Activated CD8-positive, alpha-beta memory T cell treated with anti-CD3 and anti-CD28 coated beads for 48 hours (primary cell): ENCODE results near the gene SBK1.

ENCODE experiments used
- DNase-seq, 3 experiments: peaks; one replicate each; pipeline ENCODE4 v3.0.0-alpha.2; 2020; ENCODE audit warnings: low read depth in 2 of 3, low spot score in 2 of 3

SBK1 gene

DNA sequence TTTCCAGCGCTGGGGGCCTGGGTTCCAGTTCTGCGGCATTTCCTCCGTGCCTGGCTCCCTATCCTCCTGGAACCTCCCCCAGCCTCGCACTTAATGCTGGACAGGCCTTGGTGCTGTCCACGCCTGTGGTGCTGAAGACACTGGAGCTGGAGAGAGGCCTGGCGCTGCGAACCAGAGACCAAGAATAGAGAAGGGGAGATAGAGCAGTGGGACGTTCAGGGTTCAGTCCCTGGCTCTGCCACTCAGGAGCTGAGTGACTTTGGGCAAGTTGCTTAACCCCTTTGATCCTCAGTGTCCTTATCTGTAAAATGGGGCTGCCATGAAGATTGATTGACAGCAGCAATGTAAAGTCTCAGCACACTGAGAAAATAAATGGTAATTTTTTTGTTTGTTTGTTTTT lies 11.9 kb downstream of the SBK1 start:
- DNase-seq: no peak

DNA sequence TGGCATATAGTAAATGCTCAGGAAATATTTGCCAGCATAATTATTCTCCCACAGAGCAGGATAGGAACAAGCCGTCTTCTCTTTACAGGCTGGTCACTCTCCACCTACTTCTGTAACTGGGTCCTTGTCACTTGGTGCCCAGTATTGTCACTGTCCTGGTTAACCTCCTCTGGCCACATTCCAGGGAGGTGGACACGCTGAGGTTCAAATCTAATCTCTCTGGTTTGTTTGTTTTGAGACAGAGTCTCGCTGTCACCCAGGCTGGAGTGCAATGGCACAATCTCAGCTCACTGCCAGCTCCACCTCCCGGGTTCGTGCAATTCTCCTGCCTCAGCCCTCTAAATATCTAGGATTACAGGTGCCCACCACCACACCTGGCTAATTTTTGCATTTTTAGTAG lies 15.6 kb downstream of the SBK1 start:
- DNase-seq: no peak

DNA sequence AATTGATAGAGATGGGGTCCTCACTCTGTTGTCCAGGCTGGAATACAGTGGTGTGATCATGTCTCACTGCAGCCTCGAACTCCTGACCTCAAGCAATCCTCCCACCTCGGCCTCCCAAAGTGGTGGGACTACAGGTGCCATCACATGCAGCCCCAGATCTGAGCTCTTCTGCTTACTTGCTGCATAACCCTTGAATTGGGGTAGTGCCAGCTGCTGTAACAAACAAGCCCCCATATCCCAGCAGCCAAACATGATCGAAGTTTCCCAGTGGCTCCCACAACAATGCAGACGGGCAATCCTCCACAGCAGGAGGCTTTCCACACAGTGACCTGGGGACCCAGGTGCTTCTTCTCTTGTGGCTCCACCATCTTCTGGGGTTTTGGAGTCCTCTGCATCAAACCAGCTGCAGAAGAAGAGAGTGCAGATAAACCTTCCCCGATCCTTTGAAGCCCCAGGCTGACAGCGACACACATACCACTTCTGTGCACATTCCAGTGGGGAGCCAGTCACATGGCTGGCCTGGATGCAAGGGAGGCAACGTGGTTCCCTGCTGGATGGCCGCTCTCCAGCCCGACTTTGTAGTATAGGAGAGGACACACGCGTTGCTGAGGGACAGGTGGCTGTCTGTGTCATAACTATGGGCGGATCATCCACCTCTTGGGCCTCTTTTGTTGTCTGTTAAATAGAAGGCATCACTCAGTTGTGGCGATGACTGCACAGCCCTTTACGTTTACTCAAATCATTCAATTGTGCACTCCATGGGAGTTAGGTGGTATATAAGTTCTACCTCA lies 16.7 kb downstream of the SBK1 start:
- no peak for DNase-seq

DNA sequence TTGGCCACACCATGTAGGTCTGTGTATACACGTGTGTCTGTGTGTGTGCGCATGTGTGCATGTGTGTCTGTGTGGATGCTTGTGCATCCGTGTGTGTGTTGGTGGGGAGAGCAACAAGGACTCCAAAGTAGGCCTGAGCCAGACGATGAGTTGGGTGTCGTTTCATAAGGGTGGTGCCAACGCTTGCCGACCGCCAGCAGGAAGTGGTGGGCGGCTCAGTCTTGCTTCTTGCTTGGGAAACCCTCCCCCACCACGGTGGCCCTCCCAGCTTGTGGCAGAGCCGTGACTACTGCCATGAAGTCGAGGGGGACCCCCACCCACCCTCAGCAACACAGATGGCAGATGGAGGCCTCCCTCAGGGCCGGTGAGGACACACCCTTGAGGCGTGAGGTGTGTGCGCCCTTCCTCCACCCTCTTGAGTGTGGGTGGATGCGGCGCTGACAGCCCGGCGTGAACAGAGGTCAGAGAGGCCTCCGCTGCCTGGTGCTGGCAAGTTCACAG lies 17.5 kb downstream of the SBK1 start:
- DNase-seq: peak; percentile 65 to 78 (median 69)

DNA sequence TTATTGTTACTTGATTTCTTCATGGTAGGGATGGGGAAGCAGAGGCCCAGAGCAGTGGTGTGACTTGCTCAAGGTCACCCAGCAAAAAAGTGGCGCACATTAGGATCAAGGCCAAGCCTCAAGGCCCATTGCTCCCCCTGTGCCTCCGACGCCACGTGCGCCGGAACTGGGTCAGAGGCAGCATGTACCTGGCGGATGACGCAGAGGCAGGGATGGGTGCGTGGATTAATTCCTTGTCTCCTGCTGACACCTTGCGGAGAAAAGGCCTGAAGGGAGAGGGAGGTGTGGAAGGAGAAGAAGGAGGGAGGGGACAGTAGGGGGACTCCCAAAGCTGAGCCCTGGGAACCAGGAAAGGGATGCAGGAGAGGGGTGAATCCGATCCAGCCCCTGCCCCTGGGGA lies 18.5 kb downstream of the SBK1 start:
- no peak for DNase-seq

DNA sequence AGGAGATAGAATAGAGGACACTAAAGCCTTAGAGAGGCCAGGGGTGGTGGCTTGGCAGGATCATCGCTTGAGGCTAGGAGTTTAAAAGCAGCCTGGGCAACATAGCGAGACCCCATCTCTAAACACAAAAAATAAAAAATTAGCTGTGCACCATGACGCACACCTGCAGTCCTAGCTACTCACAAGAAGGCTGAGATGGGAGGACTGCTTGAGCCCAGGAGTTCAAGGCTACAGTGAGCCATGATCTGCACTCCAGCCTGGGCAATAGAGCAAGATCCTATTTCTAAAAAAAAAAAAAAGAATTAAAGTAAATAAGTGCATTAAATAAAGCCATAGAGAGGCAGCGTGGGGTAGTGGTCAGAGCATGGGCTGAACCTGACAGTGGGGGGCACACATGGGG lies 19.1 kb downstream of the SBK1 start:
- DNase-seq: no peak

DNA sequence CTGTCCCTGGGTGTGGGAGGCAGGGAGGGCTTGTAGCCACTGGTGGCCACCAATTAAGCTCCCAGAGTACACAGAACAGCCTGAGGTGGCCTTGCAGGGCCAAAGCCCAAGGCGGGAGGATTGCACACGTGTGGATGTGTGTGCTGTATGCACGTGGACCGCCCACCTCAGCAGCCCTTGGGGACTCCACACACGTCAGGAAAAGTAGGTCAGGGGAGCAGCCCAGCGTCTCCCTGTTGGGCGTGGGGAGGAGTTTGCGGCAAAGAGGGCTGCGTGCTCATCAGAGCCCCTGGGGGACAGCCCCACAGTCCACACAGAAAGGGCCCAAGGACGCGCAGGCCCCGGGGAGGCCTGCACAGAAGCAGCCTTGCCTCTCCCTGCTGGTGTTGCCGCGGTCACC lies 19.6 kb downstream of the SBK1 start:
- no peak for DNase-seq

DNA sequence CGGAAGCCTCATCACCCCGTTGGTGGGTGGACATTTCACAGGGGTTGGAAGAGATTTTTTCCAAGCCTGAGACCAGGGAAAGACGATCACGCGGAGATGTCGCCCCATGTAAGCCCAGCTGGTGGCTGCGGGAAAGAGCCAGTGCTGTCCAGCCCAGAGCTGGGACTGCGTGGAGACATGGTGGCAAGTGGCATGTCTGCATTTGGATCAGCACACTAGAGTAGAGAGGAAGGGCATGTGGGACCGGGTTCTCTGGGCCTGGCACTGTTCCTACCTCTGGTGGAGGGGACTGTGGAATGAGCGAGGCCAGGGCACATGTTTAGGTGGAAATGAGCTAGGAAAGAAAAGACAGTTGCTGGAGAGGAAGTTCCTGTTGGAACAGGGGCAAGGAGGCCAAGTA lies 20.0 kb downstream of the SBK1 start:
- no peak for DNase-seq

DNA sequence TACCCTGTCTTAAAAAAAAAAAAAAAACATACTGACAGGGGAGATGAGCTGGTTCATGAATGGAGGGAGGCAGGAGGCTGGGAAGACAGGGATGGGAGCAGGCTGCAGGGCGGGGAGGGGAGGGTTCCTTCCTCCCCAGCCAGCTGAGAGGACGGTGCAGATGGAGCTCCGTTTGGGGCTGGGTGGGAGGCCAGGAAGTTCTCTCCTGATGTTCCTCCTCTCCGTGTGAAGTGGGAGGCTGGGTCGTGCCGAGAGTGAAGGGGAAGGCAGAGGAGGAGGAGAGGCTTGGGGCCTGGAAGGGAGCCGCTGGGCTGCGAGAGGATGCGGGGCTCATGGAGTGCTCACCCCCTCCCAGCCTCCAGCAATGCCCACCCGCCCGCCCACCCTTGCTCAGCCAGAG lies 21.3 kb downstream of the SBK1 start:
- no peak for DNase-seq

DNA sequence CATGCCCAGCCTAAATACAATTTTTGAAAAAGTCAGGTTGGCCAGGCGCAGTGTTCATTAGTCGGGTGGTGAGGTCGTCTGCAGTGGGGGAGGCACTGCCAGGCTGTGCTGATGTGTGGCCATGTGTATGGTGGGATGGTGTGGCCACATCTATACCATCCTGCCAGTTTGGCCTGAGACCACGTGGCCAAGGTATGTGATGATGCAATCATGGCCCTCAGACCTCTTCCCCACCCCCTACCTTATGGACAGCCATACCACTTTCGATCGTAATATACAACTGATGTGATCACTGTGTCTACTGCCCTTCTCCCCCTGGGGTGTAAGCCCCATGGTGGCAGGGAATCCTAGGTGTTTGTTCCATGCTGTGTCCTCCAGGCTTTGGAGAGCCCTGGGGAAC lies 23.7 kb downstream of the SBK1 start:
- DNase-seq: no peak

DNA sequence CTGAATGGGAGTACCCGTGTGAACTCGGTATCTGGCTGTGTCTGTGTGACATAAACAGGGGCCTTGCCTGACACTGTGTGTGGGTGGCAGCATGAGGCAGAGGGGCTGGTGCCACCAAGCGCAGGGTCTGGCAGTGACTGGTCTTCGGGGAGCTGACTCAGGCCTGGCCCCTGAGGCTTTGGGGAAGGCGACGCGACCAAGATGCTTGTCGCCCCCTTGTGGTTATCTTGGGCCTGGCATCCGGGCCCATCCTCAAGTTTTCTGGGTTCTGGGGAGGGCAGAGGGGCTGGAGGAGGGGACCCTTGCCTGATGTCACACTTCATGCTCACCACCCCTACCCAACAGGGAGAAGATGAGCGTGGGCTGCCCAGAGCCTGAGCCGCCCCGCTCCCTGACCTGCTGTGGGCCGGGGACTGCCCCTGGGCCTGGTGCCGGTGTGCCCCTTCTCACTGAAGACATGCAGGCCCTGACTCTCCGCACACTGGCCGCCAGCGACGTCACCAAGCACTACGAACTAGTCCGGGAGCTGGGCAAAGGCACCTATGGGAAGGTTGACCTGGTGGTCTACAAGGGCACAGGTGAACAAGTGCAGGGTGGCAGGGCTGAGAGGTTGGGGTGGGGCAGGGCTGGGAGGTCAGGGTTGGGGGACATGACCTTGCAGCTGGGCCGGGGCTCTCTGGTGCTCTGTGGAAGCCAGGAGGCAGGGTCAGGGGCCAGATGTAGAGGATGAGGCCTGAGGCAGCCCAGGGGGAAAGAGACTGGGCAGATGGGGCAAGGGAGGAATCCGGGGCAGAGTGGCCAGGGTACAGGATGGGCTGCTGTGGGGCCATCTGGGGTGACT lies 24.9 kb downstream of the SBK1 start:
- peak; percentile 49 to 78 (median 72) for DNase-seq

DNA sequence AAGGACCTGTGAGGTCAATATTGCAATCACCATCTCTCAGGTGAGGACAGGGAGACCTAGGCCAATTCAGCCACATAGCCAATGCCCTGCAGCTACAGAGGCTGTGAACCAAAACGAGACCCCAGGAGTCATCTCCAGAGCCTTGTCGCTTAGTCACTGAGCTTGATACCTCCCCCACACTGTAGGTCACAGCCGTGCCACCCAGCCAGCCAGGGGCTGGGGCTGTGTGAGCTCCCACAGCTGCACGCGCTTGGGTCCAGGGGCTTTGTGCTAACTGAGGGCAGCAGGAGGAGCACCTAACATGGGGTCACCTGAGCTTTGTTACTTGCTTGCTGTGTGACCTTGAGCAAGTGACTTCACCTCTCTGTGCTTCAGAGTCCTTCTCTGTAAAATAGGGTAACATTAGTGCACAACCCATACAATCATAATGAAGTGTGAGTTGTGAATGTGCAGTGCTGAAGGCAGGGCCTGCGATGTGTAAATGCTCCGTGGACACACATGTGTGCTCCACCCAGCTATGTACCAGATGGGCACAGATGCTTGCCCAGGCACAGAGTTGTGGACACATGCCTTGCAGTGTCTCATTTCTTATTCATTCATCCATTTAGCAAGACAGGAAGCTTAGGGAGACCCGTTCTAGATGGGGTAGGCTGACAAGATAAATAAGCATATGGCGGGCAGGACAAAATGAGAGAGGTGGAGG lies 25.9 kb downstream of the SBK1 start:
- no peak for DNase-seq

DNA sequence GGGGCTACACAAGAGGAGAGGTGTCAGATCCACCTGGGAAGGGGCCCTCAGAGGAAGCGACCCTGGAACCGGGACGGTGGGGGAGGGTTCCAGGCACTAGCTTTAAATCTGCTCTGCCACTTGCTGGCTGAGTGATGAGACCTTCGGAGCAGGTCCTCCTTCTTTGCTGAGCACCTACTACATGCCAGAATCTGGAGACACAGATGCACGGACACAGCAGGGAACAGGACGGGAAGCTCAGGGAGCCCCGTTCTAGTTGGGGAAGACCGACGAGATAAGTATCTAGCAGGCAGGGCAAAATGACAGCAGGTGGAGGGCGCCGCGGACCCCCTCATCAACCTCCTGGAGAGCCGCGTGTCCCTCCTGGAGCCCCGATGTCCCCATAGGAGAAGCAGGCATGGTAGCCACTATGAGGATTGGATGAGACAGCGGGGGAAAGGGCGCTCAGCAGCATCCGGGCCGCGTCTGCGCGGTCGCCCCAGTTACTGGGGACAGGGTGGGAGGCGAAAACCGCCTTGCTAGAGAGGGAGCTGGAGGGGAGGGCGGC lies 27.2 kb downstream of the SBK1 start:
- DNase-seq: no peak

DNA sequence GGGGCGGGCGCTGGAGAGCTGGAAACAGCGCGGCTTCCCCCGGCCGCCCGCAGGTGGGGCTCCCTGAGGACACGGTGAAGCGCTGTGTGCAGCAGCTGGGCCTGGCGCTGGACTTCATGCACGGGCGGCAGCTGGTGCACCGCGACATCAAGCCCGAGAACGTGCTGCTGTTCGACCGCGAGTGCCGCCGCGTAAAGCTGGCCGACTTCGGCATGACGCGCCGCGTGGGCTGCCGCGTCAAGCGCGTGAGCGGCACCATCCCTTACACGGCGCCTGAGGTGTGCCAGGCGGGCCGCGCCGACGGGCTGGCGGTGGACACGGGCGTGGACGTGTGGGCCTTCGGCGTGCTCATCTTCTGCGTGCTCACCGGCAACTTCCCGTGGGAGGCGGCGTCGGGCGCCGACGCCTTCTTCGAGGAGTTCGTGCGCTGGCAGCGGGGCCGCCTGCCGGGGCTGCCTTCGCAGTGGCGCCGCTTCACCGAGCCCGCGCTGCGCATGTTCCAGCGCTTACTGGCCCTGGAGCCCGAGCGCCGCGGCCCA lies 27.8 kb downstream of the SBK1 start:
- no peak for DNase-seq

DNA sequence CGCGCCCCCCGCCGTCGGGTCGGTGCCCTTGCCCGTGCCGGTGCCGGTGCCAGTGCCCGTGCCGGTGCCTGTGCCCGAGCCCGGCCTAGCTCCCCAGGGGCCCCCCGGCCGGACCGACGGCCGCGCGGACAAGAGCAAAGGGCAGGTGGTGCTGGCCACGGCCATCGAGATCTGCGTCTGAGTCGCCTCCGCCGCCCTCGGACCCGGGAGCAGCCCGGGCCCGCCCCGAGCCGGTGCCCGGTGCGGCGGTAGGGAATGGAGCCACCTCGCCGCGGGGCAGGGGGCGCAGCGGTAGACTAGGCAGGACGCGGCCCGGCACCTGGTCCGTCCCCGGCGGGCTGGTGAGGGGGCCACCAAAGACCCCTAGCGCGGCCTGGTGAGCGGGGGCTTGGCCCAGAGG lies 28.4 kb downstream of the SBK1 start:
- DNase-seq: no peak

DNA sequence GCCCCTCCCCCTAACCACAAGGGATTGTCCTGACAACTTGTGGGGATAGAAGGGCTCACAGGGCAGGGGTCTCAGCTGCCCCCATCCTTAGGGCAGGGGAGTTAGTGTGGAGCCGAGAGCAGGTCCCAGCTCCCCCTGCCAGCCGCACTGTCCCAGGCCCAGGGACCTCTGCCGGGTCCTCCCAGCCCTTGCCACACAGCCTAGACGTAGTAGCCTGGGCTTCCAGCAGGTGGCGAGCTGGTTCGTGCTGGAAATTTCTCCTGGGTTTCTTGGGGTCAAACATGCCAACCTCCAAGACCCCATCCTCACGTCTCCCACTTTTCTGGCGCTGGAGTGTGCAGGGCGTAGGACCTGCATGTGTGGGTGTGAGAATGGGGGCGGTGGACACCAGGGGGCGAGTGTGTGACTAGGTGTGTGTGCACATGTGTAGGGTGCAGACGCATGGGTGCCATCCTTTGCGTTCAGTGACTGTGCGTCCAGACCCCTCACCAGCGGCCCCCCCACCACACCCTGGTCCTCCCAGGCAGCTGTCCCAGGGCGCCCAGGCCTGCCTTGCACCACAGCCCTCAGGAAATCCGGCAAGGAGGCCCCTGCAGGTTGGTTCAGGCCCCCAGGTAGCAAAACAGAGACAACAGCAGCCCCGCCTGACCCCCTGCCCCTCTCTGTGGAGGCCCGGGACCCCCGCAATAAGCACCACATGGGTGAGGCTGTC lies 29.5 kb downstream of the SBK1 start:
- no peak for DNase-seq

DNA sequence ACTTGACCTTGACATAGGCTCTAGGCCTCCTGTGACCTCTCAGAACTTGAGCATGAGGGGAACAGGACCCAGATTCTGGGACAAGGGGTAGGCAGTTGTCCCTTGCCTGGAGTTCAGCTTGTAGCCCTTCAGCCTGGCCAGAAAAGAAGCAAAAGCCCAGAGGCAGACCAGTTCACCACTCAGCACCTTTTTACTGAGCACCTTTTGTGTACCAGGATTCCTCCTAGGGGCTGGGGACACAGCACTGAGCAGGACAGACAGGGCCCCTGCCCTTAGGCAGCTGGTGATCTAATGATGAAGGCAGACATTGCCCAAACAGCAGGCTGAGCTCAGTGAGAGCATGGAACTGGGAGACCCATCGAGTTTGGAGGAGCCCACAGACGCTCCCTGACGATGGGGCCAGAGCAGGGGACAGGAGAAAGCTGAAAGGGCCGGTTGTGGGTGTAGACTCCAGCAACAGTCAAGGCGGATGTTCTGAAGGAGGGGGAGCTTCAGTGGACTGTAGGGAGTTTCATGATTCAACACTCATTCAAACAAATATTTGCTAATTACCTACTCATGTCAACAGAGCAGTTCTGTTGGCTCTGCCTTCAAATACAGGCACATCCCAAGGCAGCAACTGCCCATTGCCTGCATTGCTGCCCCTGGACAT lies 32.0 kb downstream of the SBK1 start:
- DNase-seq: no peak

DNA sequence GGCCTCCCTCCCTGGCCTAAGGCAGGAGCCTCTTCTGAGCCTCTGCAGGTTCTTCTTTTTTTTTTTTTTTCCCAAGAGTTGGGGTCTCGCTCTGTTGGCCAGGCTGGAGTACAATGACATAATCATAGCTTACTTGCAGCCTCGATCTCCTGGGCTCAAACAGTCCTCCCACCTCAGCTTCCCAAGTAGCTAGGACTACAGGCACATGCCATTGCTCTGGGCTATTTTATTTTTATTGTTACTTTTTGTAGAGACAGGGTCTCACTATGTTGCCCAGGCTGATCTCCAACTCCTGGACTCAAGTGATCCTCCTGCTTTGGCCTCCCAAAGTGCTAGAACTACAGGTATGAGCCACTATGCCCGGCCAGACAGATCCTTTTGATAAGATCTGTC lies 32.6 kb downstream of the SBK1 start:
- DNase-seq: no peak

DNA sequence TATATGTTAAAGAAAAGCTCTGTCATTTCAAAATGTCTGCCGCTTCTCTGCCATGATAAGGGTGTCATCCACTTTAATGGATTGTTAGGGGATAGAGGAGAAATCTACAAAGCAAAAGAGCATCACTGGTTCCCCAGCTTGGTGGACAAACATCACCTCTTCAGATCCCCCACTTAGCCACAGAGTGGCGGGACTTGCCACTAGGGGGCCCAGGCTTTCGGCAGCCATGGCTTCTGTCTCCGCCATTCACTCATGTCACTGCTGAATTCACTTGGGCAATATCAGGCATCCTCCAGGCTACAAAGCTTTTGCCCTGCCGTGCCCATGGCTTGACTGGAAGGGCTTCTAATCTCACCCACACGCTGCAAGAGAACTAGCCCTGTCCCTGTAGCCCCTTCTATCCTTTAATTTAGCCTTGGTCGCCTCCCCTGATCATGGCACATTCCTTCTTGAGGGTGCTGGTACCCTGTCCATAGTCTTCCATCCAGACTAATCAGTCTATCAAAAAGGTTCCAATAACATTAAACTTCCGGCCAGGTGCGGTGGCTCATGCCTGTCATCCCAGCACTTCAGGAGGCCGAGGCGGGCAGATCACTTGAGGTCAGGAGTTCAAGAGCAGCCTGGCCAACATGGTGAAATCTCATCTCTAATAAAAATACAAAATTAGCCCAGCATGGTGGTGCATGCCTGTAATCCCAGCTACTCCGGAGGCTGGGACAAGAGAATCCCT lies 34.7 kb downstream of the SBK1 start:
- DNase-seq: peak in 2 of 3 experiments; percentile 41 to 50
